Liver (tissue), 9 donors: ENCODE results near the gene SIRT7. TPM values are rescaled to one million over a fixed set of nuclear protein-coding genes. Genes with fewer than 3 reads are reported as not detected.

ENCODE experiments used
- DNase-seq: peaks from one replicate; pipeline ENCODE4 v3.0.0-alpha.2; 2017; ENCODE audit warnings: low spot score
- H3K27ac ChIP-seq, 2 donors: one replicate each; pipeline ENCODE4 v1.7.0; 2013; ENCODE audit warnings: inconsistent platforms in 2 of 2, low read length in 2 of 2, control low read depth in 1 of 2, low read depth in 1 of 2, mild to moderate bottlenecking in 1 of 2
- H3K27me3 ChIP-seq, 4 donors: one replicate each; pipeline versions ENCODE4 v1.6.1 to v1.7.0; 2013; ENCODE audit warnings: low read length in 3 of 4, inconsistent platforms in 1 of 4, mild to moderate bottlenecking in 1 of 4, moderate library complexity in 1 of 4; ENCODE audit not compliant: control insufficient read depth in 4 of 4, insufficient read depth in 4 of 4
- H3K36me3 ChIP-seq, 4 donors: one replicate each; pipeline versions ENCODE4 v1.6.1 to v1.7.0; 2013; ENCODE audit warnings: low read length in 3 of 4, mild to moderate bottlenecking in 3 of 4, low read depth in 1 of 4, moderate library complexity in 1 of 4; ENCODE audit not compliant: control insufficient read depth in 4 of 4, insufficient read depth in 3 of 4
- H3K4me1 ChIP-seq, 4 donors: one replicate each; pipeline versions ENCODE4 v1.6.1 to v1.7.0; 2013; ENCODE audit warnings: low read length in 3 of 4, mild to moderate bottlenecking in 3 of 4, moderate library complexity in 1 of 4; ENCODE audit not compliant: control insufficient read depth in 4 of 4, insufficient read depth in 4 of 4
- H3K4me3 ChIP-seq, 3 donors: one replicate each; pipeline versions ENCODE4 v1.6.1 to v1.7.0; 2013; ENCODE audit warnings: low read length in 3 of 3, control low read depth in 1 of 3, low read depth in 1 of 3, mild to moderate bottlenecking in 1 of 3
- H3K9ac ChIP-seq, 2 donors: one replicate each; pipeline ENCODE4 v1.7.0; 2013; ENCODE audit warnings: low read length in 2 of 2, mild to moderate bottlenecking in 2 of 2, moderate library complexity in 2 of 2, control low read depth in 1 of 2, low read depth in 1 of 2
- H3K9me3 ChIP-seq, 4 donors: one replicate each; pipeline versions ENCODE4 v1.6.1 to v1.7.0; 2013; ENCODE audit warnings: low read length in 3 of 4; ENCODE audit not compliant: control insufficient read depth in 4 of 4
- FOXA1 ChIP-seq: IDR thresholded peaks from 2 replicates; pipeline ENCODE4 v1.6.1; 2016; ENCODE audit warnings: antibody characterized with exemption
- FOXA2 ChIP-seq: IDR thresholded peaks from 2 replicates; pipeline ENCODE4 v1.6.1; 2016; ENCODE audit warnings: antibody characterized with exemption
- GABPA ChIP-seq, 2 donors: IDR thresholded peaks in 1 of 2; conservative IDR thresholded peaks in 1 of 2; 2 replicates each; pipeline ENCODE4 v1.6.1; 2016; ENCODE audit warnings: antibody characterized with exemption in 2 of 2, mild to moderate bottlenecking in 1 of 2, moderate library complexity in 1 of 2
- HNF4A ChIP-seq, 2 donors: conservative IDR thresholded peaks; 2 replicates each; pipeline ENCODE4 v1.6.1; 2016; ENCODE audit warnings: antibody characterized with exemption in 2 of 2, mild to moderate bottlenecking in 2 of 2
- JUND ChIP-seq, 2 donors: IDR thresholded peaks; 2 replicates each; pipeline ENCODE4 v1.6.1; 2016; ENCODE audit warnings: antibody characterized with exemption in 2 of 2
- NR2F2 ChIP-seq: IDR thresholded peaks from 2 replicates; pipeline ENCODE4 v1.6.1; 2016; ENCODE audit warnings: antibody characterized with exemption
- RAD21 ChIP-seq, 2 donors: IDR thresholded peaks; 2 replicates each; pipeline ENCODE4 v1.6.1; 2016; ENCODE audit warnings: antibody characterized with exemption in 2 of 2, mild to moderate bottlenecking in 2 of 2
- REST ChIP-seq: IDR thresholded peaks from 2 replicates; pipeline ENCODE4 v1.6.1; 2016; ENCODE audit warnings: antibody characterized with exemption, mild to moderate bottlenecking
- RXRA ChIP-seq, 2 donors: IDR thresholded peaks; 2 replicates each; pipeline ENCODE4 v1.6.1; 2017 to 2018; ENCODE audit warnings: antibody characterized with exemption in 2 of 2, mild to moderate bottlenecking in 1 of 2
- YY1 ChIP-seq: IDR thresholded peaks from 2 replicates; pipeline ENCODE4 v1.6.1; 2016; ENCODE audit warnings: antibody characterized with exemption, mild to moderate bottlenecking
- ZBTB33 ChIP-seq: IDR thresholded peaks from 2 replicates; pipeline ENCODE4 v1.6.1; 2016; ENCODE audit warnings: antibody characterized with exemption
- WGBS: extraction: QIAGEN DNeasy Blood & Tissue Kit; methylation state at CpG from one replicate; pipeline ENCODE4 v1.1.7; 2013; 5-methylcytosine and 5-hydroxymethylcytosine counted together
- polyA plus RNA-seq, 2 donors: library from polyadenylated mRNA; stranded (reverse) in 1 of 2; unstranded in 1 of 2; fragments of 200-250 nt in 1 of 2; fragments of >200 nt in 1 of 2; fragmentation: Nextera tagmentation in 1 of 2; extraction: Ambion mirVana in 1 of 2; gene quantifications; one replicate each; pipeline versions ENCODE4 v1.2.1 to v1.2.3, GENCODE V29; 2013 to 2015
- total RNA-seq, 2 donors: library from RNA; depleted of rRNA; stranded (reverse); fragments of >200 nt; gene quantifications; one replicate each; pipeline ENCODE4 v1.2.3, GENCODE V29; 2014
- TF ChIP-seq, protein P1 (sequence below): IDR thresholded peaks from 2 replicates; pipeline ENCODE4 v1.6.1; 2016; ENCODE audit warnings: antibody characterized with exemption
- TF ChIP-seq, protein P2 (sequence below): IDR thresholded peaks from 2 replicates; pipeline ENCODE4 v1.6.1; 2016; ENCODE audit warnings: antibody characterized with exemption
- TF ChIP-seq, protein P3 (sequence below): fragments of 150-350 bp; IDR thresholded peaks from 2 replicates; pipeline ENCODE4 v1.5.1; 2017; ENCODE audit warnings: improper control_type of control experiment, low read depth, low read length; ENCODE audit not compliant: missing input control
- donor health status: healthy.
- donor health status: healthy.
- donor health status: healthy.
- donor health status: healthy.
- donor health status: healthy.

Gene SIRT7
- total and polyA plus RNA-seq, 4 donors, result 7.1 to 16.5 (median 11.5) TPM

DNA sequence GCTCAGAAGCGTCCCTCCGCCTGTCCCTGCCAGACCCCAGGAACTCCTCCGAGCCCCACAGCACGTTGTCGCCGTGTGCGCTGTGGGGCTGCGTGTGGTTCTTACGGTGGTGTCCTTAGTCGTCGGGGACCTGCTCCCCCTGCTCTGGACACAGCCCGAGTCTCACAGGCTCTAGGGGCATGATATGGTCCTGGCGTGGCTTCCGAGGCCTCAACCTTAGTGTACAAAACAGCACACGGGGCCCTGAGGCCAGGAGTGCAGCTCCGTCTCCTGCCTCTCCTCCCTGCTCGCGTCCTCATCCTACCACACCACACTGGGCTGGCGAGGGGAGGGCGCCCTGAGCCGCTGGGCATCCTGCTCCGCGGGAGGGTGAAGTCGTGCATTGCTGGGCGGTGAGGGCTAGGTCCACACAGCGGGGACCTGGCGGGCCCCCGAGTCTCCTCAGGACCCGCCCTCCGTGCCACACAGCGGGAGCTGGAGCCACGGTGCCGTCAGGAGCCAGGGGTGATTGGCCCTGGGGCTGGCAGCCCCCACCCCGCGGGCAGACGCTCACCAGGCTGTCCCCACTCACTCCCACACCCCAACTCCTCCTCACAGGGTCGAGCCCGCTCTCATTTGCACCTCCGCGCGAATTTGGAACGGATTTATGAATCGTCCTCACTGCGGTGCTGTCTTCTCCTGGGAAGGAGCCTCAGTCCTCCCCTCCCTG, 10.7 kb upstream of the SIRT7 start:
- Histone ChIP-seq H3K4me1 (peaks cover 22 to 55% (median 33%) of the 10 kb centered on the region in 4 donors), H3K9ac (no peak overlapping the region), H3K36me3 (no peaks in the 10 kb centered on the region), H3K9me3 (no peaks in the 10 kb centered on the region), H3K27me3 (no peaks in the 10 kb centered on the region), H3K27ac (no peak overlapping the region), H3K4me3 (peak overlapping the region in 1 of 3 donors; percentile 93)
- TF ChIP-seq FOXA1, result no peak
- TF ChIP-seq FOXA2, result no peak
- TF ChIP-seq HNF4A (conservative IDR thresholded peaks at IDR 0.05), result no peak
- TF ChIP-seq, protein P1, sequence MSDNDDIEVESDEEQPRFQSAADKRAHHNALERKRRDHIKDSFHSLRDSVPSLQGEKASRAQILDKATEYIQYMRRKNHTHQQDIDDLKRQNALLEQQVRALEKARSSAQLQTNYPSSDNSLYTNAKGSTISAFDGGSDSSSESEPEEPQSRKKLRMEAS, result no peak
- TF ChIP-seq, protein P2, sequence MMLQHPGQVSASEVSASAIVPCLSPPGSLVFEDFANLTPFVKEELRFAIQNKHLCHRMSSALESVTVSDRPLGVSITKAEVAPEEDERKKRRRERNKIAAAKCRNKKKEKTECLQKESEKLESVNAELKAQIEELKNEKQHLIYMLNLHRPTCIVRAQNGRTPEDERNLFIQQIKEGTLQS, result no peak
- TF ChIP-seq ZBTB33, result no peak
- TF ChIP-seq YY1, result no peak
- no peak for TF ChIP-seq NR2F2
- TF ChIP-seq, protein P3, sequence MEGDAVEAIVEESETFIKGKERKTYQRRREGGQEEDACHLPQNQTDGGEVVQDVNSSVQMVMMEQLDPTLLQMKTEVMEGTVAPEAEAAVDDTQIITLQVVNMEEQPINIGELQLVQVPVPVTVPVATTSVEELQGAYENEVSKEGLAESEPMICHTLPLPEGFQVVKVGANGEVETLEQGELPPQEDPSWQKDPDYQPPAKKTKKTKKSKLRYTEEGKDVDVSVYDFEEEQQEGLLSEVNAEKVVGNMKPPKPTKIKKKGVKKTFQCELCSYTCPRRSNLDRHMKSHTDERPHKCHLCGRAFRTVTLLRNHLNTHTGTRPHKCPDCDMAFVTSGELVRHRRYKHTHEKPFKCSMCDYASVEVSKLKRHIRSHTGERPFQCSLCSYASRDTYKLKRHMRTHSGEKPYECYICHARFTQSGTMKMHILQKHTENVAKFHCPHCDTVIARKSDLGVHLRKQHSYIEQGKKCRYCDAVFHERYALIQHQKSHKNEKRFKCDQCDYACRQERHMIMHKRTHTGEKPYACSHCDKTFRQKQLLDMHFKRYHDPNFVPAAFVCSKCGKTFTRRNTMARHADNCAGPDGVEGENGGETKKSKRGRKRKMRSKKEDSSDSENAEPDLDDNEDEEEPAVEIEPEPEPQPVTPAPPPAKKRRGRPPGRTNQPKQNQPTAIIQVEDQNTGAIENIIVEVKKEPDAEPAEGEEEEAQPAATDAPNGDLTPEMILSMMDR, result no peak
- TF ChIP-seq RXRA (IDR thresholded peaks at IDR 0.05), result no peak
- no peak for TF ChIP-seq JUND (IDR thresholded peaks at IDR 0.05)
- no peak for TF ChIP-seq GABPA (IDR thresholded peaks at IDR 0.05 in 1 of 2, conservative IDR thresholded peaks at IDR 0.05 in 1 of 2)
- no peak for TF ChIP-seq REST
- no peak for TF ChIP-seq RAD21 (IDR thresholded peaks at IDR 0.05)
- DNase-seq, result no peak
- WGBS, result 35% methylated on average over 44 of the region's 44 CpGs
